ENCODE measurements around the gene RELN.

RELN gene

DNA sequence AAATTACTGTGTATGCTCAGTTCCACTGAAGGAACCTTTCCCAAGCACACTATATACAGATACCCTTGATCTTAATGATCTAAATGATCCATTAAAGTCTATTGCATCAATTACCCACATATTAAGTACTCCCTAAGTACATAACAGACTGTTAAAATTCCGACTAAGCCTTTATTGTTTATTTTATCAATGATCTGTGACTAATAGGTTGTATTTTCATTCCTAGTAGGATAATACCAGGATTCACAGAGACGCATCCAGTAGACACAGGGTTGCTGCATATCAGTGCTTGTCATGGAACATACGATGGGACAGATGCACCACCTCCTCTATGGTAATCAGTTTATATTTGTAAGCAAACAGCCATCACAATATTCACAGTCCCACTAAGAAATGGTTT, 383.8 kb downstream of the RELN start:
- Histone ChIP-seq H3K36me3 (ENCODE audit: insufficient read depth, low read length) (no peaks in the 10 kb centered on the region), H3K9me3 (ENCODE audit: low read length) (no peaks in the 10 kb centered on the region), H3K9ac (ENCODE audit: low read length) (no peak overlapping the region), H3F3A (ENCODE audit: insufficient read depth, low read length) (no peaks in the 10 kb centered on the region), H4K20me1 (ENCODE audit: insufficient read depth, low read length) (no peaks in the 10 kb centered on the region), H3K4me1 (ENCODE audit: insufficient read depth, low read length, severe bottlenecking) (no peaks in the 10 kb centered on the region), H3K27me3 (ENCODE audit: insufficient read depth, low read length) (no peaks in the 10 kb centered on the region), H3K27ac (ENCODE audit: low read depth, low read length, poor library complexity, severe bottlenecking) (no peak overlapping the region), H3K4me3 (ENCODE audit: low read depth, low read length, poor library complexity, severe bottlenecking) (no peak overlapping the region), H3K79me2 (ENCODE audit: insufficient read depth, low read length) (no peaks in the 10 kb centered on the region), H2AFZ (ENCODE audit: low read length) (no peak overlapping the region), H3K4me2 (ENCODE audit: low read length) (no peak overlapping the region), H3K9me2 (ENCODE audit: low read depth, low read length) (no peaks in the 10 kb centered on the region)
- TF ChIP-seq, protein P1, sequence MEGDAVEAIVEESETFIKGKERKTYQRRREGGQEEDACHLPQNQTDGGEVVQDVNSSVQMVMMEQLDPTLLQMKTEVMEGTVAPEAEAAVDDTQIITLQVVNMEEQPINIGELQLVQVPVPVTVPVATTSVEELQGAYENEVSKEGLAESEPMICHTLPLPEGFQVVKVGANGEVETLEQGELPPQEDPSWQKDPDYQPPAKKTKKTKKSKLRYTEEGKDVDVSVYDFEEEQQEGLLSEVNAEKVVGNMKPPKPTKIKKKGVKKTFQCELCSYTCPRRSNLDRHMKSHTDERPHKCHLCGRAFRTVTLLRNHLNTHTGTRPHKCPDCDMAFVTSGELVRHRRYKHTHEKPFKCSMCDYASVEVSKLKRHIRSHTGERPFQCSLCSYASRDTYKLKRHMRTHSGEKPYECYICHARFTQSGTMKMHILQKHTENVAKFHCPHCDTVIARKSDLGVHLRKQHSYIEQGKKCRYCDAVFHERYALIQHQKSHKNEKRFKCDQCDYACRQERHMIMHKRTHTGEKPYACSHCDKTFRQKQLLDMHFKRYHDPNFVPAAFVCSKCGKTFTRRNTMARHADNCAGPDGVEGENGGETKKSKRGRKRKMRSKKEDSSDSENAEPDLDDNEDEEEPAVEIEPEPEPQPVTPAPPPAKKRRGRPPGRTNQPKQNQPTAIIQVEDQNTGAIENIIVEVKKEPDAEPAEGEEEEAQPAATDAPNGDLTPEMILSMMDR (IDR thresholded peaks at IDR 0.05; ENCODE audit: low read length) = no peak
- TF ChIP-seq EZH2 (IDR thresholded peaks at IDR 0.05; ENCODE audit: borderline replicate concordance, low read length) = no peak

GRCh38 chr7:103598326-103598905, 391.0 kb downstream of the RELN start:
- H3K27me3 ChIP-seq (ENCODE audit: insufficient read depth, low read length) = no peaks in the 10 kb centered on the region
- H3K4me3 ChIP-seq (ENCODE audit: low read depth, low read length, poor library complexity, severe bottlenecking) = no peak overlapping the region
- H3K4me1 ChIP-seq (ENCODE audit: insufficient read depth, low read length, severe bottlenecking) = no peaks in the 10 kb centered on the region

DNA sequence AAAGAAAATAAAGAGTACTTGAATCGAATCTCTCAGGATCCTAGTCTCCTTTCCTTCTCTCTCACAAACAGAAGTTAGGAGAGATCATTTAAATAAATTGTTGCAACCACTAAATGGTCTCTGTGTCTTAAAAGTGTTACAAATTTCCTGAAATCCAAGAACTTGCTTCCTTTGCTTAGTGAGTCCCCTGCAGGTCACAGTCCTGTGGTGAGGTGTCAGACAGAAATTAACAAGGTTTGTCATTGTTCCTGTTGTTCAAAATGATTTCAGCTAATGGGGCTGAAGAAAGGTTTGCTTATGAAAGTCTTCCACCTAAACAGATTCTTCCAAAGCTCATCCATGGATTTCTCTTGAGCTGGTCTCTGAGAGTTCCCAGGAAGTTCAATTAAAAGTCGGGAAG, 391.9 kb downstream of the RELN start:
- Histone ChIP-seq H2AFZ (ENCODE audit: low read length) (no peak overlapping the region), H3K9me3 (ENCODE audit: low read length) (no peaks in the 10 kb centered on the region), H3K79me2 (ENCODE audit: insufficient read depth, low read length) (no peaks in the 10 kb centered on the region), H3K4me3 (ENCODE audit: low read depth, low read length, poor library complexity, severe bottlenecking) (no peak overlapping the region), H3K4me1 (ENCODE audit: insufficient read depth, low read length, severe bottlenecking) (no peaks in the 10 kb centered on the region), H3F3A (ENCODE audit: insufficient read depth, low read length) (no peaks in the 10 kb centered on the region), H3K27ac (ENCODE audit: low read depth, low read length, poor library complexity, severe bottlenecking) (no peak overlapping the region), H3K4me2 (ENCODE audit: low read length) (no peak overlapping the region), H3K9me2 (ENCODE audit: low read depth, low read length) (no peaks in the 10 kb centered on the region), H3K36me3 (ENCODE audit: insufficient read depth, low read length) (no peaks in the 10 kb centered on the region), H4K20me1 (ENCODE audit: insufficient read depth, low read length) (no peaks in the 10 kb centered on the region), H3K27me3 (ENCODE audit: insufficient read depth, low read length) (no peaks in the 10 kb centered on the region), H3K9ac (ENCODE audit: low read length) (no peak overlapping the region)
- no peak for TF ChIP-seq EZH2 (IDR thresholded peaks at IDR 0.05; ENCODE audit: borderline replicate concordance, low read length)
- TF ChIP-seq, protein P1 (IDR thresholded peaks at IDR 0.05; ENCODE audit: low read length) = no peak

More at GRCh38 chr7:103598326-103598905, 391.0 kb downstream of the RELN start:
- Histone ChIP-seq H3K79me2 (ENCODE audit: insufficient read depth, low read length) (no peaks in the 10 kb centered on the region), H2AFZ (ENCODE audit: low read length) (no peak overlapping the region), H3K9me2 (ENCODE audit: low read depth, low read length) (no peaks in the 10 kb centered on the region), H3K4me2 (ENCODE audit: low read length) (no peak overlapping the region), H3K27ac (ENCODE audit: low read depth, low read length, poor library complexity, severe bottlenecking) (no peak overlapping the region), H3K9me3 (ENCODE audit: low read length) (no peaks in the 10 kb centered on the region), H3K9ac (ENCODE audit: low read length) (no peak overlapping the region), H4K20me1 (ENCODE audit: insufficient read depth, low read length) (no peaks in the 10 kb centered on the region), H3K36me3 (ENCODE audit: insufficient read depth, low read length) (no peaks in the 10 kb centered on the region), H3F3A (ENCODE audit: insufficient read depth, low read length) (no peaks in the 10 kb centered on the region)
- TF ChIP-seq, protein P1 (IDR thresholded peaks at IDR 0.05; ENCODE audit: low read length) = no peak
- no peak for TF ChIP-seq EZH2 (IDR thresholded peaks at IDR 0.05; ENCODE audit: borderline replicate concordance, low read length)

Measured in OCI-LY1 (cell line).